ENCODE data around the gene OR5AU1. TPM values are rescaled to one million over a fixed set of nuclear protein-coding genes. Genes with fewer than 3 reads are reported as not detected.

The OR5AU1 gene
- polyA plus RNA-seq, 1 donor (not counting 4 experiments of a cell fraction or from before 2014, with no cell fraction given) = not detected

DNA sequence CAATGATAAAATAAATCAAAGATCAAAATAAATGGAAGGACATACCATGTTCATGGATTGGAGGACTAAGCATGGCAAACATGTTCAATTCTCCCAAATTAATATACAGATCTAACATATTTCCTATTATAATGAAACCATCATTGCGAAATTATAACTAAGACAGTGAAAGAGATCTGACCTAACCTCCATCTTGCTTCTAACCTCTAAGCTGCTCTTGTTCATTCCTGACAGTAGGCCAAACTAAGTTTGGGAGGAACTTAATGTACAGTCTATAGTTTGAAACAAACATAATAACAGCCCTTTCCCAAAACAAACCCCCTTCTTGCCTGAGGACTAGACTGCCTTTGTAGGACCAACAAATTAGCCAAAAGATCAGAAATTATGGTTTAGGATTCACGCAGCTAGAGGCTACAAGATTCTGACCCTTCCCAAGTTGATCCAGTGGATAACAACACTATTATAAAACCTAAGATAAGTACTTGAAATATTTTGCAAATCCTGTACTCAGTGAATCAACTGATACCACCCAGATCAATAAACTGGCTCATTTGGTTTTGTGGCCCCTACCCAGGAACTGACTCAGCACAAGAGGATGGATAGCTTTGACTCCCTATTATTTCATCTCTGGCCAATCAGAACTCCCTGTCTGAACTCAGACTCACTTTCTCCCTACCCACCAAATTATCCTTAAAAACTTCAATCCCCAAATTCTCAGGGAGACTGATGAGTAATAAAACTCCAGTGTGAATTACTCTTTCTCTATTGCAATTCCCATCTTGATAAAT, 41.7 kb upstream of the OR5AU1 start:
- FAIRE-seq = no peak
- Histone ChIP-seq H3K27me3 (ENCODE audit: control insufficient read depth, extremely low read depth, insufficient read depth, low read length) (peaks cover 6% of the 10 kb centered on the region), H3K27ac (ENCODE audit: control insufficient read depth, insufficient read depth, low read length) (no peak overlapping the region), H3K4me3 (ENCODE audit: control insufficient read depth in 2 of 3, extremely low read depth in 1 of 3, insufficient read depth in 2 of 3, low read depth in 1 of 3, low read length in 3 of 3) (no peak overlapping the region), H3K9me3 (ENCODE audit: control insufficient read depth, low read depth, low read length) (no peaks in the 10 kb centered on the region), H4K20me1 (ENCODE audit: control insufficient read depth, extremely low read depth, insufficient read depth, low read length) (no peaks in the 10 kb centered on the region), H3K4me1 (ENCODE audit: control insufficient read depth, extremely low read depth, insufficient read depth, low read length) (no peaks in the 10 kb centered on the region), H3K9ac (ENCODE audit: control insufficient read depth, extremely low read depth, insufficient read depth, low read length) (no peak overlapping the region), H3K79me2 (ENCODE audit: control insufficient read depth, insufficient read depth, low read length) (no peaks in the 10 kb centered on the region), H3K36me3 (ENCODE audit: control insufficient read depth in 2 of 2, extremely low read depth in 1 of 2, insufficient read depth in 2 of 2, low read length in 2 of 2) (peaks cover 0 to 3% of the 10 kb centered on the region in 2 experiments), H2AFZ (ENCODE audit: control insufficient read depth, low read length) (no peak overlapping the region), H3K9me1 (ENCODE audit: control insufficient read depth, extremely low read depth, insufficient read depth, low read length) (no peaks in the 10 kb centered on the region), H3K4me2 (ENCODE audit: control insufficient read depth, extremely low read depth, insufficient read depth, low read depth, low read length) (no peak overlapping the region)
- TF ChIP-seq EZH2 (IDR thresholded peaks at IDR 0.05; ENCODE audit: low read length) (no peak), CTCF (optimal IDR thresholded peaks at IDR 0.05 in 1 of 3, IDR thresholded peaks at IDR 0.05 in 1 of 3, conservative IDR thresholded peaks at IDR 0.05 in 1 of 3; ENCODE audit: extremely low read depth in 1 of 3, insufficient read depth in 2 of 3, low read length in 3 of 3) (no peak)
- dilution Hi-C loops (cut with MboI; ENCODE audit: extremely low pct_ligation_motif_present, low sequenced_read_pairs) = no loop called here
- DNase-seq (ENCODE audit: low read depth, low spot score) = no peak

GRCh38 chr14:21194597-21194996, 38.7 kb upstream of the OR5AU1 start:
- Histone ChIP-seq H3K9ac (ENCODE audit: control insufficient read depth, extremely low read depth, insufficient read depth, low read length) (no peak overlapping the region), H4K20me1 (ENCODE audit: control insufficient read depth, extremely low read depth, insufficient read depth, low read length) (no peaks in the 10 kb centered on the region), H3K4me1 (ENCODE audit: control insufficient read depth, extremely low read depth, insufficient read depth, low read length) (no peaks in the 10 kb centered on the region), H2AFZ (ENCODE audit: control insufficient read depth, low read length) (no peak overlapping the region), H3K79me2 (ENCODE audit: control insufficient read depth, insufficient read depth, low read length) (no peaks in the 10 kb centered on the region), H3K27ac (ENCODE audit: control insufficient read depth, insufficient read depth, low read length) (no peak overlapping the region), H3K4me3 (ENCODE audit: control insufficient read depth in 2 of 3, extremely low read depth in 1 of 3, insufficient read depth in 2 of 3, low read depth in 1 of 3, low read length in 3 of 3) (no peak overlapping the region), H3K9me3 (ENCODE audit: control insufficient read depth, low read depth, low read length) (no peaks in the 10 kb centered on the region), H3K27me3 (ENCODE audit: control insufficient read depth, extremely low read depth, insufficient read depth, low read length) (peaks cover 10% of the 10 kb centered on the region), H3K9me1 (ENCODE audit: control insufficient read depth, extremely low read depth, insufficient read depth, low read length) (no peaks in the 10 kb centered on the region), H3K4me2 (ENCODE audit: control insufficient read depth, extremely low read depth, insufficient read depth, low read depth, low read length) (no peak overlapping the region), H3K36me3 (ENCODE audit: control insufficient read depth in 2 of 2, extremely low read depth in 1 of 2, insufficient read depth in 2 of 2, low read length in 2 of 2) (no peaks in the 10 kb centered on the region)
- dilution Hi-C loops (cut with MboI; ENCODE audit: extremely low pct_ligation_motif_present, low sequenced_read_pairs) = no loop called here
- FAIRE-seq (no peak), DNase-seq (ENCODE audit: low read depth, low spot score) (no peak)
- TF ChIP-seq EZH2 (IDR thresholded peaks at IDR 0.05; ENCODE audit: low read length) (no peak), CTCF (optimal IDR thresholded peaks at IDR 0.05 in 1 of 3, IDR thresholded peaks at IDR 0.05 in 1 of 3, conservative IDR thresholded peaks at IDR 0.05 in 1 of 3; ENCODE audit: extremely low read depth in 1 of 3, insufficient read depth in 2 of 3, low read length in 3 of 3) (no peak)

Data from keratinocyte (primary cell).